ENCODE results near the gene INPP4B. TPM values are rescaled to one million over a fixed set of nuclear protein-coding genes. Genes with fewer than 3 reads are reported as not detected.

INPP4B gene
- total and polyA plus RNA-seq, 9 donors = 1.7 to 14.7 (median 10.7) TPM

GRCh38 chr4:142009751-142010150 is 836.4 kb downstream of the INPP4B start:
- intact Hi-C loops (cut with DNase I) = no loop called here
- no peak for DNase-seq
- Histone ChIP-seq H3K9me3 (no peaks in the 10 kb centered on the region), H3K27me3 (no peaks in the 10 kb centered on the region), H3K4me1 (ENCODE audit: insufficient read depth) (no peaks in the 10 kb centered on the region), H3K4me3 (no peak overlapping the region), H3K36me3 (no peaks in the 10 kb centered on the region), H3K27ac (no peak overlapping the region)
- 81 to 87% (median 84%) methylated on average over 2 of the region's 2 CpGs for WGBS, 3 donors
- TF ChIP-seq POLR2A (IDR thresholded peaks at IDR 0.05) (no peak), EP300 (IDR thresholded peaks at IDR 0.05) (no peak)
- TF ChIP-seq, protein P1, sequence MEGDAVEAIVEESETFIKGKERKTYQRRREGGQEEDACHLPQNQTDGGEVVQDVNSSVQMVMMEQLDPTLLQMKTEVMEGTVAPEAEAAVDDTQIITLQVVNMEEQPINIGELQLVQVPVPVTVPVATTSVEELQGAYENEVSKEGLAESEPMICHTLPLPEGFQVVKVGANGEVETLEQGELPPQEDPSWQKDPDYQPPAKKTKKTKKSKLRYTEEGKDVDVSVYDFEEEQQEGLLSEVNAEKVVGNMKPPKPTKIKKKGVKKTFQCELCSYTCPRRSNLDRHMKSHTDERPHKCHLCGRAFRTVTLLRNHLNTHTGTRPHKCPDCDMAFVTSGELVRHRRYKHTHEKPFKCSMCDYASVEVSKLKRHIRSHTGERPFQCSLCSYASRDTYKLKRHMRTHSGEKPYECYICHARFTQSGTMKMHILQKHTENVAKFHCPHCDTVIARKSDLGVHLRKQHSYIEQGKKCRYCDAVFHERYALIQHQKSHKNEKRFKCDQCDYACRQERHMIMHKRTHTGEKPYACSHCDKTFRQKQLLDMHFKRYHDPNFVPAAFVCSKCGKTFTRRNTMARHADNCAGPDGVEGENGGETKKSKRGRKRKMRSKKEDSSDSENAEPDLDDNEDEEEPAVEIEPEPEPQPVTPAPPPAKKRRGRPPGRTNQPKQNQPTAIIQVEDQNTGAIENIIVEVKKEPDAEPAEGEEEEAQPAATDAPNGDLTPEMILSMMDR (IDR thresholded peaks at IDR 0.05) = no peak

DNA sequence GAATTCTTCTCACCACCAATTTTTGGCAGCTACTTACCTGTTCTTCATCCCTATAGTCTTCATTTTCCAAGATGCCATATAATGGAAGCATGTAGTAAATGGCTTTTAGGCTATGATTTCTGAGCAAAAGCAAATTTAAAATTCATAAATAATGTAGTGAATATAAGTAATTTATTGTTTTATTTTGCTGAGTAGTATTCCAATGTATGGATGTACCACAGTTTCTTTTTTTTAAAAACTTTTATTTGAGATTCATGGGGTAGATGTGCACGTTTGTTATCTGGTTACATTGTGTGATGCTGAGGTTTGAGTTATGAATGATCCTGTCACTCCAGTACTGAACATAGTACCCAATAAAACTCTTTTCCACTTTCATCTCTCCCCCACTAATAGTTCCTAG is 840.6 kb downstream of the INPP4B start:
- DNase-seq = no peak
- 88 to 97% (median 92%) methylated on average over 1 of the region's 1 CpG for WGBS, 3 donors
- Histone ChIP-seq H3K9me3 (no peaks in the 10 kb centered on the region), H3K4me1 (ENCODE audit: insufficient read depth) (no peaks in the 10 kb centered on the region), H3K27me3 (no peaks in the 10 kb centered on the region), H3K27ac (no peak overlapping the region), H3K36me3 (no peaks in the 10 kb centered on the region), H3K4me3 (no peak overlapping the region)
- no peak for TF ChIP-seq EP300 (IDR thresholded peaks at IDR 0.05)
- TF ChIP-seq, protein P1 (IDR thresholded peaks at IDR 0.05) = no peak
- no peak for TF ChIP-seq POLR2A (IDR thresholded peaks at IDR 0.05)
- intact Hi-C loops (cut with DNase I) = no loop called here

DNA sequence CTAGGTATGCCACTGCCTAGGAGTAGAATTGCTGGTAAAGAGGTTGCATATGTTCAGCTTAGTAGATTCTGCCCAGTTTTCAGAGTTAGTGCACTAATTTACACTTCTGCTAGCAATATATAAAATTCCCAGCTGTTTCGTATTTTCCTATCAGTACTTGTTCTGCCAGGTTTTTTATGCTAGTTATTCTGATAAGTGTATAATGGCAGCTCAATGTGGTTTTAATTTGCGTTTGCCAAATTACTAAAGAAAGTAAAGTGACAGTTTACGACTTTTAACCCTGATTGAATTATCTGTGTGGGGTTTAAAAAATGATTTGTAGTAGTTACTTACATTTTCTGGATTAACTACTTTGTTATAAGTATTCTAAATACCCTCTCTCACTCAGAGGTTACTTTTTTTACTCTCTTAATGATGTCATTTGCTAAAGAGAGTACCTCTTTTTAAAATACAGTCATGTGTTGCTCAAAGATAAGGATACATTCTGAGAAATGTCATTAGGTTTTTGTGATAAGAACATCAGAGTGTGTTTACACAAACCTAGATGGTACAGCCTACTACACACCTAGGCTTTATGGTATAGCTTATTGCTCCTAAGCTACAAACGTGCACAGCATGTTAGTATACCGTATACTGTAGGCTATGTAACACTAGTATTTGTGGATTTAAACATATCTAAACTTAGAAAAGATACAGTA is 846.5 kb downstream of the INPP4B start:
- Histone ChIP-seq H3K9me3 (no peaks in the 10 kb centered on the region), H3K36me3 (no peaks in the 10 kb centered on the region), H3K4me1 (ENCODE audit: insufficient read depth) (no peaks in the 10 kb centered on the region), H3K27me3 (no peaks in the 10 kb centered on the region), H3K27ac (no peak overlapping the region), H3K4me3 (no peak overlapping the region)
- TF ChIP-seq, protein P1 (IDR thresholded peaks at IDR 0.05) = no peak
- TF ChIP-seq EP300 (IDR thresholded peaks at IDR 0.05) (no peak), POLR2A (IDR thresholded peaks at IDR 0.05) (no peak)
- intact Hi-C loops (cut with DNase I) = no loop called here
- WGBS, 3 donors = 41 to 51% (median 49%) methylated on average over 5 of the region's 5 CpGs
- no peak for DNase-seq

DNA sequence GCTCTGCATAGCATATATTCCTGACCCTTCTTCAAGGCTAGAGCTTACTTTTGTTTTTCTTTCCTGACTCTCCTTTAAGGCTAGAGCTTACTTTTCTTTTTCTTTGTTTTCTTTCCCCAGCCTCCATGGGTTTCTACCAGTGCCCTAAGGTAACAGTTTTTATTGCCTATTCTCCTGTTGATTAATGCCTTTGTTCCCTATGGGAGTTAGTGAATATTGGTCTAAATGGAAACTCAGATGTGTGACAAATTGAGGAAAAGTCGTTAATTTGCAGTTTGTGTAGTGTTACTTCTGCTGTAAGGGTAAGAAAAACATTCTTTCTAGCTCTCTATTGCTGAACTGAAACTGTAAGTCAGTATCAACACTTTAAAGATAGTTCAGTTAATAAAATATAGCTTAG is 851.0 kb downstream of the INPP4B start:
- TF ChIP-seq, protein P1 (IDR thresholded peaks at IDR 0.05) = no peak
- no peak for TF ChIP-seq POLR2A (IDR thresholded peaks at IDR 0.05)
- no peak for TF ChIP-seq EP300 (IDR thresholded peaks at IDR 0.05)
- no peak overlapping the region for H3K27ac ChIP-seq
- DNase-seq = no peak
- no peaks in the 10 kb centered on the region for H3K4me1 ChIP-seq (ENCODE audit: insufficient read depth)
- H3K27me3 ChIP-seq = no peaks in the 10 kb centered on the region
- H3K4me3 ChIP-seq = no peak overlapping the region
- WGBS, 3 donors = 47 to 56% (median 50%) methylated on average over 1 of the region's 1 CpG
- intact Hi-C loops (cut with DNase I) = no loop called here
- H3K9me3 ChIP-seq = no peaks in the 10 kb centered on the region
- H3K36me3 ChIP-seq = no peaks in the 10 kb centered on the region

Measured in ovary (tissue), 9 donors.